Measurements from ENCODE around the gene SLC41A3.
"Not testable (repeated sequence)": the region's sequence is repeated elsewhere in the genome, so short reads cannot be mapped to it uniquely, and the experiment has no call there.

SLC41A3 gene

DNA sequence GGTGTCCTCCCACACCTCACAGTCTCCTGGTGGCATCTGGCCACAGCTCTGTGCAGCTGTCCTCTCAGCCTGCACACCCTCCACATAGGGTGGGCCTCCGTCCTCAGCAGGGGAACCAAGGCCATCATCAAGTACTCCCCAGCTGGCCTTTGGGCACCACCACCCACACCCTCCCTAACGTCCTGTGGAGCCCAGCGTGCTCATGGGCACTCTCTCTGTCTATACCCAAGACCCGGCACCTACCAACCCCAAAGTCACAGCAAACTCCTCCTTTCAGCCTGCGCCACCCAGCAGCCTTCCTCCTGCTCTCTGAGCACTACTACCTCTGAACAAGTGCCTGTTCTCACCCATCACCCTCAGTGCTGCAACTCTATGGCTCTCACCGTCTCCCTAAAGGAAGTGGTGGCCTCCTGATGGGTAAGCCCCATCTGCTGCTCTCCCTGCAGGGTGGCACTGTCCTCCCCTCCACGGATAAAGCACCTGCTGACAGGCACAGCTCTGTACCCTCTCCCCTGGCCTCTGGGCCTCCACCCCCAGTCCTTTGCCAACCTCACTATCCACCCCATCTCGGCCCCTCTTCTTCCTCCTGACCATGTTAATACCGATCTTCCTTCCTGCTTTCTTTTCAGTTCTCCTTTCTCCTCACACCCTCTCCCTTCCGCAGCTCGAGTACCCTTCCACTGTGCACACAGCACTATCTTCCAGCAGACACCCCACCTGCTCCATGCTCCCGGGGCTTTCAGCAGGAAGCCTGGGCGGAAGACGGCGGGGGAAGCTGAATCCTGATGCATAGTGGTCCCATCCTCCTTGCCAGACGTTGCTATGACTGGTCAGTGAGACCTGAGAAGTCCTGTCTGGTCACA is 31.5 kb downstream of the SLC41A3 start:
- peak; percentile 55 for FAIRE-seq
- TF ChIP-seq TAF1 (IDR thresholded peaks at IDR 0.05; ENCODE audit: low read depth, low read length): no peak
- no peak for TF ChIP-seq POLR2AphosphoS5 (IDR thresholded peaks at IDR 0.05; ENCODE audit: low read depth, low read length)
- TF ChIP-seq SPI1 (IDR thresholded peaks at IDR 0.05; ENCODE audit: low read depth, low read length): peak; percentile 65; the same call in 1 of the 2 replicates
- no peak for DNase-seq (ENCODE audit: insufficient read length, low spot score)

DNA sequence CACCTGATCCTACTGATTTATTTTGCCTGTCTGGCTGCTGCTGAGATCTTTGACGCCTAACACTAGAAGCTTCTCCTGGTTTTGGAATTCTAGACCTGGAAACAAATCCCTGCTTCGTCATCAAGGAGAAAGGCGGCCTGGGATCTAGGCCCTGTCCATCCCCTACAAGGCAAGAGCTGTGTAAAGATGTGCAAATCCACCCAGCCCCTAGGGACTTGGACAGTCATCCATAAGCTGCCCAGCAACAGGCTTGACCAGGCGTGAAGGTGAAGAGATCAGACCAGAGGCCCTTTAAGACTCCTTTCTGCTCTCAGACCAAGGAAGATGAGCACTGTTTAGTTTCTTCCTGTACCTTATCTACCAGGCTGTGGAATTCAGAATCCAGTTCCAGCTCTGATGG is 32.2 kb downstream of the SLC41A3 start:
- TF ChIP-seq POLR2AphosphoS5 (IDR thresholded peaks at IDR 0.05; ENCODE audit: low read depth, low read length): no peak
- no peak for TF ChIP-seq PAX5 (IDR thresholded peaks at IDR 0.05; ENCODE audit: insufficient read depth, low read length, severe bottlenecking)
- TF ChIP-seq SPI1 (IDR thresholded peaks at IDR 0.05; ENCODE audit: low read depth, low read length): no peak
- no peak for TF ChIP-seq POU2F2 (IDR thresholded peaks at IDR 0.05; ENCODE audit: low read depth, low read length)
- TF ChIP-seq TAF1 (IDR thresholded peaks at IDR 0.05; ENCODE audit: low read depth, low read length): no peak
- no peak for TF ChIP-seq POLR2A (IDR thresholded peaks at IDR 0.05; ENCODE audit: low read depth, low read length)
- FAIRE-seq (no peak), DNase-seq (ENCODE audit: insufficient read length, low spot score) (no peak)

DNA sequence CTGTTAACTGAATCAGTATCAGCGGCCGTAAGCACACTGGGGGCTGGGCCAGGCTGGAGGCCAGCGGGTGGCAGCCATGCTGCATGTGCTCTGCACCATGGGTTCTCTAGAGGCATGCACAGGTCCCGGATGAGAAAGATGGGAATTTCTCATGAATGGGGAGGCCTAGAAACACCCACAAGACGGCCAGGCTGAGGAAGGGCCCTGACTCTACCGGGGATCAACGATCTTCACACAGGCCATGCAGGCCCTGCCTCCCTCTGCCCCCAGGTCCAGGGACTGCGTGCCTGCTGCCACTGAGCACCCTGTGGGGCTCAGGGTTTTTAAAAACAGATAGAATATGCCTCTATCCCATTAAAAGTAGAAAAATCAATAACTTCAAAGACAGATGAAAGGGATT is 32.7 kb downstream of the SLC41A3 start:
- DNase-seq (ENCODE audit: insufficient read length, low spot score): no peak
- no peak for TF ChIP-seq POLR2AphosphoS5 (IDR thresholded peaks at IDR 0.05; ENCODE audit: low read depth, low read length)
- TF ChIP-seq SPI1 (IDR thresholded peaks at IDR 0.05; ENCODE audit: low read depth, low read length): no peak
- TF ChIP-seq POU2F2 (IDR thresholded peaks at IDR 0.05; ENCODE audit: low read depth, low read length): no peak
- no peak for FAIRE-seq

DNA sequence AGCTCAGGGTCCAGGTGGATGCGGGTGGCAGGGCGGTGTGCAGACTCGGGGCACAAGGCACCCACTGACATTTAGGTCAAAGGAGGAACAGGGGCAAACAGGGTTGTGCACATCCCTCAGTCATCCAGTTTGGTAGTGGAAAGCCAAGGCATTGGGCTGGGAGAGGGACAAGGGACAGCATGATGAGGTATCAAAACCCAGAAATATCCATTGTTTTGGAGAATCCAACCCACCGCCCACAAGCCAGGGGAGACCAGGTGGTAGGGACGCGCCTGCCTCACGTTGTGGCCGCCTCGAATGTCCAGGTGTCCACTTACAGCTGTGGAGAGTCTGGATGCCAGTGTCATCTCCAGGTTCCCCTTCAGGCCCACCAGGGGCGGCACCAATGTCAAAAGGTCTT is 33.3 kb downstream of the SLC41A3 start:
- DNase-seq (ENCODE audit: insufficient read length, low spot score) (no peak), FAIRE-seq (no peak)
- TF ChIP-seq SPI1 (IDR thresholded peaks at IDR 0.05; ENCODE audit: low read depth, low read length) (no peak), PAX5 (IDR thresholded peaks at IDR 0.05; ENCODE audit: insufficient read depth, low read length, severe bottlenecking) (no peak), POU2F2 (IDR thresholded peaks at IDR 0.05; ENCODE audit: low read depth, low read length) (no peak)

DNA sequence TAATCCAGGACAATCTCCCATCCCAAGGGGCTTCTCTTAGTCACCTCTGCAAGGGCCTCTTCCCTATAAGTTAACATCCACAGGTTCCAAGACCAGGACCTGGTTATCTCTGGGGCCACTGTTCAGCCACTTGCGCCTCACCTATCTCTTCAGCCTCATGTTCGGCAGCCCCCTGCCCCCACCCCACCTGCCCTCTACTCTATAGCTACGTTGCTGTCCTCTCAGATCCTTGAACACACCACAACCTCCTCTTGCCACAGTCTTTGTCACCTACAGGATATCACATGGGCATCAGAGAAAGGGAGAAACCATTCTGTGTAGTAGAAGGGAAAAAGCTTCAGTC is 33.9 kb downstream of the SLC41A3 start:
- FAIRE-seq (no peak), DNase-seq (ENCODE audit: insufficient read length, low spot score) (no peak)
- TF ChIP-seq POLR2A (IDR thresholded peaks at IDR 0.05; ENCODE audit: low read depth, low read length): no peak
- no peak for TF ChIP-seq SPI1 (IDR thresholded peaks at IDR 0.05; ENCODE audit: low read depth, low read length)
- no peak for TF ChIP-seq POLR2AphosphoS5 (IDR thresholded peaks at IDR 0.05; ENCODE audit: low read depth, low read length)
- no peak for TF ChIP-seq POU2F2 (IDR thresholded peaks at IDR 0.05; ENCODE audit: low read depth, low read length)
- no peak for TF ChIP-seq PAX5 (IDR thresholded peaks at IDR 0.05; ENCODE audit: insufficient read depth, low read length, severe bottlenecking)
- no peak for TF ChIP-seq TAF1 (IDR thresholded peaks at IDR 0.05; ENCODE audit: low read depth, low read length)

DNA sequence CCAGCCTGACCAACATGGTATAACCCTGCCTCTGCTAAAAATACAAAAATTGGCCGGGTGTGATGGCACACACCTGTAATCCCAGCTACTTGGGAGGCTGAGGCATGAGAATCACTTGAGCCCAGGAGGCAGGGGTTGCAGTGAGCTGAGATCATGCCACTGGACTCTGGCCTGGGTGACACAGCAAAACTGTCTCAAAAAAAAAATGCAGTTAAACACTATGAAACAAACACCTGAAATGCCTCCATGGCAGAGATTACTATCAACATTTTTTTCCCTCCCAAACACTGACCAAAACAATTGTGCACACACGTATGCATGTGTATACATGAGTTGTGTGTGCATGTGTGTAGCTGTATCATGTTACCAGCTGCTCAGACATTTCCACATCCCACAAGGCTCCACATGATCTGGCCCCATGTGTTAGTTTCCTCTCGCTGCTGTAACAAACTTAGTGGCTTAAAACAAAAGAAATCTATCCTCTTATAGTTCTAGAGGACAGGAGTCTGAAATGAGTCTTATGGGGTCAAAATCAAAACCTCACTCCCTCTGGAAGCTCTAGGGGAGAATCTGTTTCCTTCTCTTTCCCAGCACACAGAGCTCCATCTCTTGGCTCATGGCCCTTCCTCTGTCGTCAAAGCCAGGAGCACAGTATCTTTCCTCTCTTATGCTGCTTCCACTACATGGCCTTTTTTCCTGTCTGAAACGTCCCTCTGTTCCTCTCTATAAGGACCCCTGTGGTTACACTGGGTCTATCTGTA is 34.5 kb downstream of the SLC41A3 start:
- TF ChIP-seq PAX5 (IDR thresholded peaks at IDR 0.05; ENCODE audit: insufficient read depth, low read length, severe bottlenecking): no peak
- no peak for TF ChIP-seq POLR2AphosphoS5 (IDR thresholded peaks at IDR 0.05; ENCODE audit: low read depth, low read length)
- TF ChIP-seq POLR2A (IDR thresholded peaks at IDR 0.05; ENCODE audit: low read depth, low read length): no peak
- no peak for TF ChIP-seq SPI1 (IDR thresholded peaks at IDR 0.05; ENCODE audit: low read depth, low read length)
- TF ChIP-seq POU2F2 (IDR thresholded peaks at IDR 0.05; ENCODE audit: low read depth, low read length): no peak
- TF ChIP-seq TAF1 (IDR thresholded peaks at IDR 0.05; ENCODE audit: low read depth, low read length): no peak
- DNase-seq (ENCODE audit: insufficient read length, low spot score) (no peak), FAIRE-seq (no peak)

DNA sequence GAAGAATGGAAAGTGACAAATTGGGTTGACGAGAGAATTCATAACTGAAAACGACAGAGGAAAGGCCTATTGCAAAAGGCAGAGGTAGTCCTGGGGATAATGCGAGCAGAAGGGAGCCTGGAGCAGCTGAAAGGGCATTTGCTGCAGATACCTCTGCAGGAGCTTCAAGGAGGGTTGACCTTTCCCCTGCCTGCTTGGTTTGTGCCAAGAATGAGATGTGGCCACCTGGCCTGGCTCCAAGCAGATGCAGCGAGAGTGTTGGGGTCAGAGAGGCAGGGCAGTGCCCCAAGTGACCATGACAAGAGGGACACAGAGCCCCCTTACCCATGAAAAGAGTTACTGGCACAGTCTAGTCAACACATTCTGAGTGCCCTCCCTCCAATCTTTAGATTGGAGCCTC is 43.5 kb downstream of the SLC41A3 start:
- TF ChIP-seq TAF1 (IDR thresholded peaks at IDR 0.05; ENCODE audit: low read depth, low read length) (no peak), POU2F2 (IDR thresholded peaks at IDR 0.05; ENCODE audit: low read depth, low read length) (no peak), SPI1 (IDR thresholded peaks at IDR 0.05; ENCODE audit: low read depth, low read length) (no peak), POLR2A (IDR thresholded peaks at IDR 0.05; ENCODE audit: low read depth, low read length) (no peak), POLR2AphosphoS5 (IDR thresholded peaks at IDR 0.05; ENCODE audit: low read depth, low read length) (no peak), PAX5 (IDR thresholded peaks at IDR 0.05; ENCODE audit: insufficient read depth, low read length, severe bottlenecking) (no peak)
- FAIRE-seq (no peak), DNase-seq (ENCODE audit: insufficient read length, low spot score) (no peak)

DNA sequence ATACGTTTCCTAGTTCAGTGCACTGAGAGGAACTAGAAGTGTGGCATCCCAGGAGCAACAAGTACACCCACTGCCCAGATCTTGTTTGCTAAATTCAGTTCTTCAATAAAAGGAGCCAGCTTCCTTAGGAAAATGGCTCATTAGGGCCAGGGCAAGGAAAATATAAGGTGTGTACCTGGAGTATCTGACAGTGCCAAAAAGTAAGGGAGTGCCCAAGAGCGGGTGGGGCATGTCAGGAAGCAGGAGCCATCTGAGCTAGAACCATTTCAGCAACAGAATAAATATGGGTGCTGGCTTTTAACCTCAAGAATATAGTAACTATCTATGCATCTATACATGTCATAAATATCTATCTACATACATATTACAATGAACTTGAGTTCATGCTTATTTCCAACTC is 44.1 kb downstream of the SLC41A3 start:
- no peak for FAIRE-seq
- no peak for TF ChIP-seq POU2F2 (IDR thresholded peaks at IDR 0.05; ENCODE audit: low read depth, low read length)
- no peak for TF ChIP-seq POLR2A (IDR thresholded peaks at IDR 0.05; ENCODE audit: low read depth, low read length)
- no peak for TF ChIP-seq SPI1 (IDR thresholded peaks at IDR 0.05; ENCODE audit: low read depth, low read length)
- TF ChIP-seq PAX5 (IDR thresholded peaks at IDR 0.05; ENCODE audit: insufficient read depth, low read length, severe bottlenecking): no peak
- no peak for TF ChIP-seq POLR2AphosphoS5 (IDR thresholded peaks at IDR 0.05; ENCODE audit: low read depth, low read length)
- DNase-seq (ENCODE audit: insufficient read length, low spot score): no peak

DNA sequence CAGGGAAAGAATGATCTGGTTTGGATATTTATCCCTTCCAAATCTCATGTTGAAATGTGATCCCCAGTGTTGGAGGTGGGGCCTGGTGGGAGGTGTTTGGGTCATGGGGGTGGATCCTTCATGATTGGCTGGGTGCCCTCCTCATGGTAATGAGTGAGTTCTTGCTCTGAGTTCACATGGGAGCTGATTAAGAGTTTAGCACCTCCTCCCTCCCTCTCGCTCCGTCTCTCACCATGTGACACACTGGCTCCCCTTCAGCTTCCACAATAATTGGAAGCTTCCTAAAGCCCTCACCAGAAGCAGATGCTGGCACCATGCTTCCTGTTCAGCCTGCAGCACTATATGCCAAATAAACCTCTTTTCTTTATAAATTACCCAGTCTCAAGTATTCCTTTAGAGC is 45.1 kb downstream of the SLC41A3 start:
- not testable (repeated sequence) for FAIRE-seq; DNase-seq (ENCODE audit: insufficient read length, low spot score)

DNA sequence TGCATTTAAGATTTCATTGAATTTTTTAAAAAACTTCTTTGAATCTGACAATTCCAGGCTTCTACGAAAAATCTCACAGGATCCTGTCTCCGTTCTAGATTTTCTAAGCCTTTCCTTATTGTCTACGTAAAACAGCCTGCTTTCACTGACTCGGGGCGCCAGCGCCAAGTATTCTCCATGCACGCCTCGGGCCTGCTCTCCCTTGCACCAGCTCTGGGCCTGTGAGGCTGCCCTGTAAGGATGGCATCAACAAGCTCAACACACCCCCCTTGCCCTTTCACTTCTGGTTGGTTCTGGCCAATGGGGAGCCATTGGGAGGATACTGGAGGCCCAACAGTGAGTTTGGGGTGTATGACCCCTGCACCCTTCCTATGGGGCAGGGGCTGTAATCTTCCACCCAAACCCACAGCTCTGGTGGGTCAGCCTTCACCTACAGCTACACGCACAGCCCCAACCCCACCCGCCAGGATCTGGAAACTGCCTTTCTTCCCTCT is 47.8 kb downstream of the SLC41A3 start:
- no peak for DNase-seq (ENCODE audit: insufficient read length, low spot score)
- TF ChIP-seq POU2F2 (IDR thresholded peaks at IDR 0.05; ENCODE audit: low read depth, low read length): no peak
- TF ChIP-seq PAX5 (IDR thresholded peaks at IDR 0.05; ENCODE audit: insufficient read depth, low read length, severe bottlenecking): no peak
- TF ChIP-seq SPI1 (IDR thresholded peaks at IDR 0.05; ENCODE audit: low read depth, low read length): no peak
- TF ChIP-seq POLR2AphosphoS5 (IDR thresholded peaks at IDR 0.05; ENCODE audit: low read depth, low read length): no peak
- no peak for TF ChIP-seq TAF1 (IDR thresholded peaks at IDR 0.05; ENCODE audit: low read depth, low read length)
- TF ChIP-seq POLR2A (IDR thresholded peaks at IDR 0.05; ENCODE audit: low read depth, low read length): no peak
- FAIRE-seq: no peak
